Endometrial microvascular endothelial cells (primary cell): ENCODE measurements around the gene CIB4. TPM values are rescaled to one million over a fixed set of nuclear protein-coding genes. Genes with fewer than 3 reads are reported as not detected.

Experiments
- total RNA-seq: library from RNA; depleted of rRNA; stranded (reverse); fragments of >200 nt; gene quantifications from one replicate; pipeline ENCODE4 v1.2.3, GENCODE V29; 2015; ENCODE audit errors: inconsistent ontology term

The CIB4 gene
- total RNA-seq, 1 donor from 2014 or later, result not detected

Other genes starting within 250 kb of the CIB4 start
- not detected for gene DRC1, start 239.4 kb downstream of the CIB4 start, total RNA-seq
- not detected for gene OTOF, start 163.2 kb downstream of the CIB4 start, total RNA-seq
- gene KCNK3, start 51.4 kb upstream of the CIB4 start, total RNA-seq, result not detected
- gene SLC35F6, start 122.9 kb upstream of the CIB4 start, total RNA-seq, result 49.4 TPM
- 11.5 TPM for gene CENPA, start 144.7 kb upstream of the CIB4 start, total RNA-seq
- not detected for gene DPYSL5, start 206.8 kb upstream of the CIB4 start, total RNA-seq